Germinal center (tissue), 1 donor: Measurements from ENCODE around the gene SIGLEC8.
"Not testable (repeated sequence)": the region's sequence is repeated elsewhere in the genome, so short reads cannot be mapped to it uniquely, and the experiment has no call there.

Source experiments
- DNase-seq: peaks from one replicate; pipeline ENCODE4 v3.0.0; 2012; ENCODE audit warnings: mixed read lengths, low spot score

Gene SIGLEC8

DNA sequence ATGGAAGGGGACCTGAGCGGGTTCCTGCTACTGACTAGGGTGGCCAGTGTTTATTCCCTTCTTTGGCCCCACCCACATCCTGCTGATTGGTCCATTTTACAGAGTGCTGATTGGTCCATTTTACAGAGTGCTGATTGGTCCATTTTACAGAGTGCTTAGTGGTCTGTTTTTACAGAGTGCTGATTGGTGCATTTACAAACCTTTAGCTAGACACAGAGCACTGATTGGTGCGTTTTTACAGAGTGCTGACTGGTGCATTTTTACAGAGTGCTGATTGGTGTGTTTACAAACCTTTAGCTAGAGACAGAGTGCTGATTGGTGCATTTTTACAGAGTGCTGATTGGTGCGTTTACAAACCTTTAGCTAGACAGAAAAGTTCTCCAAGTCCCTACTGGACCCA lies 10.7 kb downstream of the SIGLEC8 start:
- DNase-seq: not testable (repeated sequence)

- no peak for DNase-seq
These were observed 16.6 kb downstream of the SIGLEC8 start for GRCh38 chr19:51441410-51442390.

- no peak for DNase-seq
These were observed 17.3 kb downstream of the SIGLEC8 start for GRCh38 chr19:51440846-51441409.

GRCh38 chr19:51440052-51440451 lies 18.2 kb downstream of the SIGLEC8 start:
- no peak for DNase-seq

- peak; percentile 54 for DNase-seq
These were observed 19.2 kb downstream of the SIGLEC8 start for GRCh38 chr19:51439021-51439465.

- no peak for DNase-seq
These were observed 23.8 kb downstream of the SIGLEC8 start for GRCh38 chr19:51434456-51434855.

DNA sequence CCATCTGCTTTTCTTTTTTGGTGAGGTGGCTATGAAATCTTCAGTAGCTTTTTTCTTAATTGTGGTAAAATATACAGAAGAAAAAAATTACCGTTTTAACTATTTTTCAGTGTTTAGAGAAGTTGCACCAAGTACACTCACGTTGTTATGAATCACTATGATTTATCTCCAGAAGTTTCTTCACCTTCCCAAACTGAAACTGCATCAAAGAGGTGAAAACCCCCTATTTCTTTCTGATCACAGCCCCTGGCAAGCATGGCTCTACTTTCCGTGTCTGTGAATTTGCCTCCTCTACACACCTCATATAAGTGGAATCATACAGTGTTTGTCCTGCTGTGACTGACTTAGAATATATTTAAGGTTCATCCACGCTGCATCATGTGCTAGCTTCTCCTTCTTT lies 25.2 kb downstream of the SIGLEC8 start:
- DNase-seq: no peak

- DNase-seq: no peak
These were observed 27.1 kb downstream of the SIGLEC8 start for GRCh38 chr19:51431124-51431523.

- DNase-seq: no peak
These were observed 28.0 kb downstream of the SIGLEC8 start for GRCh38 chr19:51430221-51430620.

DNA sequence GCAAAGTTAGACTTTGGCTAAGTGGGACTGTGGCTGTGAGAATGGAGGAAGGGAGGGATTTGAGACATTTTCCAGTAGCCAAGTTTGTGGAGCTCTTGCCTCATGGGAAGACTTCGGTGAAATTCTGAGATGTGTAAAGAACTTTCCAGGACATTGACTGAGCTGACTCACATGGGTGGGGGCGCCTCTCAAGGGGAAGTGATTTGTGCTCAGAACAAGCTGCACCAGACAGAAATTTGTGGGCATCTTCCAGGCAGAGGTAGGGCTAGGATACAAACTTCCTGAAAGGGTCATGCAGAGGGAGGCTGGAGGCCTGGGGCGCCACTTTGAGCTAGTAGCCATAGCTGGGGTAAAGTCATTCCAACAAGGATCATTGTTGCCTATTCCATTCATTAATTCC lies 31.1 kb downstream of the SIGLEC8 start:
- no peak for DNase-seq

DNA sequence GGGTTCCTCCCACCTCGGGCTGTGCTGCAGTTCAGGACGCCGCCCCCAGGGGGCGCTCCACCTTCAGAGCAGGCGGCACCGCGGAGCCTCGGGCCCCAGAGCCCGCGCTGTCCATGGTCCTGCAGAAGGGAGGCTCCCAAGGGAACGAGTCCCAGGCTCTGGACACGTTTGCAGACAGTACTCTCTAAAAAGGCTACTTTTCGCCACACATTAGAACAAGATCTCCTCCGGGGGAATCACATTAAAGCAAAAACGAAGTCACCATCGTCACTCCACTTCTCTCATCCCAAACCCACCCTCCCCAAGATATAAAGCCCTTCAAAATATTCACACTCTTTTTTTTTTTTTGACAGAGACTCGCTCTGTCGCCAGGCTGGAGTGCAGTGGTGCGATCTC lies 36.2 kb downstream of the SIGLEC8 start:
- DNase-seq: peak; percentile 87

- DNase-seq: no peak
These were observed 36.8 kb downstream of the SIGLEC8 start for GRCh38 chr19:51421229-51422052.

- DNase-seq: not testable (repeated sequence)
These were observed 37.7 kb downstream of the SIGLEC8 start for GRCh38 chr19:51420511-51420910.

- DNase-seq: no peak
These were observed 39.5 kb downstream of the SIGLEC8 start for GRCh38 chr19:51418707-51419106.

GRCh38 chr19:51417810-51418157 lies 40.5 kb downstream of the SIGLEC8 start:
- no peak for DNase-seq

GRCh38 chr19:51417107-51417809 lies 41.0 kb downstream of the SIGLEC8 start, which contains the start of gene SIGLEC10:
Gene SIGLEC10 (minus strand): TSS chr19:51417642. CDS start chr19:51417581, 61 bp downstream.
- DNase-seq: peak; percentile 80

DNA sequence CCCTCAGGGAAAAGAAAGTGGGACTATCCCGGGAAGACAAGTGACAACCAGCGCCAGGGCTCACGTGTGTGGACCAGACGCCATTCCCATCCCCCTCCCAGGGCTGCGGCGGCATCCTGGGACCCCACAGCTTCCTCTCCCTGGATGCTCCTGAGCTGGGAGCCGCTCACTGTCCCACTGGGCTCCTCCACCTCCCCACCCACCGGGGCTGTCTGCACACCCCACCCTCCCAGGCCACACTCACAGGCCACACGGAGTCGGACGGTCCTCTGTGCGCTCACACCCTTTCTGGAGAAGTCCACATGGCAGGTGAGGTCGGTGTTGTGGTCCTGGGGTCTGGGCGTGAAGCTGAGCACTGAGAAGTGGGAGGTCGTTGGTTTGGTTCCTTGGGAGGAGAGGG lies 41.8 kb downstream of the SIGLEC8 start:
- not testable (repeated sequence) for DNase-seq

DNA sequence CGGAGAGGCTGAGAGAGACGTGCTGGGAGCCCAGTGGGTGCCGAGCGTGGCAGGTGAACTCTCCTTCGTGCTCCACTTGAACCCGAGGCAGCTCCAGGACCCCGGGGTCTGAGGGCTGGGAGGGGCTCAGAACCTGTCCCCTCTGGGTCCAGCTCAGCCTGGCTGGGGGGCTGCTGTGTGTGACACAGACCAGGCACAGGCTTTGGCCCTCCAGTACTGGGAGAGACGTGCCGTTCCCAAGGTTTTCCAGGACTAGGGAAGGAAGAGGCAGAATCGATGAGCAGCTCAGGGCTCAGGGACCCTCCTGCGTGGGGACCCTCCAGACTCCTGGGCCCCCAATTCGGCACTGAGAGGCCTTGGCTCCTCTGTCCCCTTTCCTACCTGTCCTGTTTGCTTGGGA lies 43.1 kb downstream of the SIGLEC8 start:
- DNase-seq: no peak

GRCh38 chr19:51410950-51411748 lies 47.1 kb downstream of the SIGLEC8 start:
- no peak for DNase-seq

GRCh38 chr19:51407511-51408131 lies 50.6 kb downstream of the SIGLEC8 start:
- peak; percentile 73 for DNase-seq
